ENCODE measurements around the gene TRAK2. TPM values are rescaled to one million over a fixed set of nuclear protein-coding genes. Genes with fewer than 3 reads are reported as not detected.

The TRAK2 gene
- polyA plus RNA-seq, 1 donor from 2014 or later, result 19.6 TPM

DNA sequence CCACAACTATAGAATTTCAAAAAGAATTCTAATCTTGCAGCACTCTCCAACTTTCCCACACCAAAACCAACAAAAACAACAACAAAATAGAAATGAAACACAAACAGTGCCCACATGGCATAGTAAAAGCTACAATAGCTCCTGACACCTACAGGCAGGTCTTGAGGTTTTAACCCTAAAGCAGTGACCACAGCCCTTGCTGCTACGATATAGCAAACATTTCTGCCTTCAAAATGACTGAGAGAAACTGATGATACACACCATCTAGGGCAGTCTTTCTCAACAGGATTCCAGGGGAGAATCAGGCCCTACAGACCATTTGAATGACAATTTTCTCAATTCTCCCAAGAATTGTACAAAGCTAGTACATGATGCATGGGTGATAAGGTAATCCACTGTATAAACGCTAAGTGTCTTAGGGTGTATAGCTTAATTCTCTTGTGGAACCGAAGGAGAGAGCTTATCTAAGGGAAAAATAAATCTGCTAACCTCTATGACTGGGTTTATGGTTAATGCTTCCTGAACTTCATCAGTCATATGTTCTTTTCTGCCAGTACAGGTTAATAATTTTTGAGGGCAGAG lies 46.5 kb downstream of the TRAK2 start:
- Histone ChIP-seq H3K4me3 (ENCODE audit: low read length) (no peak overlapping the region), H3K36me3 (ENCODE audit: insufficient read depth, low read length) (peaks cover 3% of the 10 kb centered on the region), H2AFZ (ENCODE audit: low read depth, low read length) (no peak overlapping the region), H3K9me3 (ENCODE audit: low read length) (no peaks in the 10 kb centered on the region), H3F3A (ENCODE audit: insufficient read depth, low read length, poor library complexity, severe bottlenecking) (no peaks in the 10 kb centered on the region), H3K9ac (ENCODE audit: low read length) (no peak overlapping the region), H3K27ac (ENCODE audit: low read length) (no peak overlapping the region), H3K27me3 (ENCODE audit: insufficient read depth, low read depth, low read length) (no peaks in the 10 kb centered on the region), H3K9me2 (ENCODE audit: insufficient read depth, low read length) (no peaks in the 10 kb centered on the region), H3K4me2 (ENCODE audit: low read length) (no peak overlapping the region), H4K20me1 (ENCODE audit: insufficient read depth) (no peaks in the 10 kb centered on the region), H3K79me2 (replicated peaks; ENCODE audit: insufficient read depth, low read length) (no peaks in the 10 kb centered on the region)
- TF ChIP-seq MXI1 (conservative IDR thresholded peaks at IDR 0.05; ENCODE audit: poor library complexity, severe bottlenecking), result no peak
- no peak for TF ChIP-seq EZH2 (IDR thresholded peaks at IDR 0.05; ENCODE audit: borderline replicate concordance, insufficient read depth, low read length, poor library complexity, severe bottlenecking)
- TF ChIP-seq, protein P1, sequence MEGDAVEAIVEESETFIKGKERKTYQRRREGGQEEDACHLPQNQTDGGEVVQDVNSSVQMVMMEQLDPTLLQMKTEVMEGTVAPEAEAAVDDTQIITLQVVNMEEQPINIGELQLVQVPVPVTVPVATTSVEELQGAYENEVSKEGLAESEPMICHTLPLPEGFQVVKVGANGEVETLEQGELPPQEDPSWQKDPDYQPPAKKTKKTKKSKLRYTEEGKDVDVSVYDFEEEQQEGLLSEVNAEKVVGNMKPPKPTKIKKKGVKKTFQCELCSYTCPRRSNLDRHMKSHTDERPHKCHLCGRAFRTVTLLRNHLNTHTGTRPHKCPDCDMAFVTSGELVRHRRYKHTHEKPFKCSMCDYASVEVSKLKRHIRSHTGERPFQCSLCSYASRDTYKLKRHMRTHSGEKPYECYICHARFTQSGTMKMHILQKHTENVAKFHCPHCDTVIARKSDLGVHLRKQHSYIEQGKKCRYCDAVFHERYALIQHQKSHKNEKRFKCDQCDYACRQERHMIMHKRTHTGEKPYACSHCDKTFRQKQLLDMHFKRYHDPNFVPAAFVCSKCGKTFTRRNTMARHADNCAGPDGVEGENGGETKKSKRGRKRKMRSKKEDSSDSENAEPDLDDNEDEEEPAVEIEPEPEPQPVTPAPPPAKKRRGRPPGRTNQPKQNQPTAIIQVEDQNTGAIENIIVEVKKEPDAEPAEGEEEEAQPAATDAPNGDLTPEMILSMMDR (IDR thresholded peaks at IDR 0.05; ENCODE audit: poor library complexity, severe bottlenecking), result no peak
- TF ChIP-seq RAD21 (conservative IDR thresholded peaks at IDR 0.05), result no peak
- no peak for TF ChIP-seq EP300 (conservative IDR thresholded peaks at IDR 0.05; ENCODE audit: poor library complexity, severe bottlenecking)
- TF ChIP-seq SMC3 (conservative IDR thresholded peaks at IDR 0.05; ENCODE audit: poor library complexity), result no peak
- TF ChIP-seq POLR2AphosphoS5 (IDR thresholded peaks at IDR 0.05), result no peak
- no peak for TF ChIP-seq REST (IDR thresholded peaks at IDR 0.05; ENCODE audit: borderline replicate concordance)
- TF ChIP-seq TAF1 (IDR thresholded peaks at IDR 0.05; ENCODE audit: low read depth), result no peak

GRCh38 chr2:201403880-201404279 lies 47.4 kb downstream of the TRAK2 start:
- Histone ChIP-seq H3K36me3 (ENCODE audit: insufficient read depth, low read length) (peaks cover 3% of the 10 kb centered on the region), H2AFZ (ENCODE audit: low read depth, low read length) (no peak overlapping the region), H3K9ac (ENCODE audit: low read length) (no peak overlapping the region), H3K27ac (ENCODE audit: low read length) (no peak overlapping the region), H4K20me1 (ENCODE audit: insufficient read depth) (no peaks in the 10 kb centered on the region), H3K9me3 (ENCODE audit: low read length) (no peaks in the 10 kb centered on the region), H3K4me3 (ENCODE audit: low read length) (no peak overlapping the region), H3K79me2 (replicated peaks; ENCODE audit: insufficient read depth, low read length) (no peaks in the 10 kb centered on the region), H3F3A (ENCODE audit: insufficient read depth, low read length, poor library complexity, severe bottlenecking) (no peaks in the 10 kb centered on the region), H3K9me2 (ENCODE audit: insufficient read depth, low read length) (no peaks in the 10 kb centered on the region), H3K27me3 (ENCODE audit: insufficient read depth, low read depth, low read length) (no peaks in the 10 kb centered on the region), H3K4me2 (ENCODE audit: low read length) (no peak overlapping the region)
- TF ChIP-seq POLR2AphosphoS5 (IDR thresholded peaks at IDR 0.05), result no peak
- TF ChIP-seq, protein P1 (IDR thresholded peaks at IDR 0.05; ENCODE audit: poor library complexity, severe bottlenecking), result no peak
- TF ChIP-seq TAF1 (IDR thresholded peaks at IDR 0.05; ENCODE audit: low read depth), result no peak
- TF ChIP-seq MXI1 (conservative IDR thresholded peaks at IDR 0.05; ENCODE audit: poor library complexity, severe bottlenecking), result no peak
- no peak for TF ChIP-seq REST (IDR thresholded peaks at IDR 0.05; ENCODE audit: borderline replicate concordance)
- no peak for TF ChIP-seq RAD21 (conservative IDR thresholded peaks at IDR 0.05)
- TF ChIP-seq SMC3 (conservative IDR thresholded peaks at IDR 0.05; ENCODE audit: poor library complexity), result no peak
- no peak for TF ChIP-seq EP300 (conservative IDR thresholded peaks at IDR 0.05; ENCODE audit: poor library complexity, severe bottlenecking)
- TF ChIP-seq EZH2 (IDR thresholded peaks at IDR 0.05; ENCODE audit: borderline replicate concordance, insufficient read depth, low read length, poor library complexity, severe bottlenecking), result no peak
